ENCODE measurements around the gene ZFAND2A. TPM values are rescaled to one million over a fixed set of nuclear protein-coding genes. Genes with fewer than 3 reads are reported as not detected.

The ZFAND2A gene
- total RNA-seq, 1 experiment from 2014 or later, result 51.2 TPM

DNA sequence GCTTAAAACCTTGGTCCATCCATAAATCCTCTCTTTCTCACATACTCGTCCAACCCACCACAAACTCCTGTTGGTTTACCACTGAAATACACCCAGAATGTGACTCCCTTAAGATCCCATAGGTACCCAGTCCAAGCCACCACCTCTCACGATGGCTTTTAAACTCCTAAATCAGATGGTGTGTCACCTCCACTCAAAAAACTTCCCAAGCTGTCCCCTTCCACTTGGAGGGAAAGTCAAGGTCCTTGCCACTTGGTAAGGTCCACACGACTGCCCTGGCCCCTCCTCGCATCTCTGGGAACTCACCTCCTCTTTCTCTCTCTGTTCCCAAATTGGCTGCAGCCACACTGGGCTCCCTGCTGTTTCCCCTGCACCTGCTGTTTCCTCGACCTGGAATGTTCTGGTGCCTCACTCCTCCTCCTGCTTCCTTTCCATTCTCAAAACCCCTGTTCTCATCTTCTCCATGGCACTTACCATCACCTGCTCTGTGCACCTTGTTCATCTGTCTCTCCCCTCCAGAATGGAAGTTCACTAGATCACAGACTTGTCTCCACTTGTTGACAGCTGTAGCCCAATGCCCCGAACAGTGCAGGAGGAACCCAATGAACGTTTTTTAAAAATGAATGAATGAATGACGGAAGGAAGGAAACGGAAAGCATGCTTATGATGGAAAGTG, 23.0 kb downstream of the ZFAND2A start:
- Mint-ChIP-seq H3K27ac (ENCODE audit: unreplicated experiment) (peak overlapping the region; percentile 4), H3K36me3 (ENCODE audit: insufficient read depth, unreplicated experiment) (peaks cover 37% of the 10 kb centered on the region), H3K4me3 (ENCODE audit: low read depth, unreplicated experiment) (peak overlapping the region; percentile 70), H3K27me3 (ENCODE audit: unreplicated experiment) (no peaks in the 10 kb centered on the region), H3K4me1 (ENCODE audit: low read depth, unreplicated experiment) (peaks cover 13% of the 10 kb centered on the region), H3K9me3 (ENCODE audit: low read depth, unreplicated experiment) (peaks cover under 1% of the 10 kb centered on the region)
- intact Hi-C loops (cut with micrococcal nuclease; ENCODE audit: unreplicated experiment), result no loop called here
- CTCF ChIA-PET, result interaction anchor here (0.6 to 3.9 kb wide), 3 partner anchors 39 to 48 kb away, joined by 4 to 27 read pairs (median 4); no protein-coding TSS in a partner anchor
- TF ChIP-seq, protein P1, sequence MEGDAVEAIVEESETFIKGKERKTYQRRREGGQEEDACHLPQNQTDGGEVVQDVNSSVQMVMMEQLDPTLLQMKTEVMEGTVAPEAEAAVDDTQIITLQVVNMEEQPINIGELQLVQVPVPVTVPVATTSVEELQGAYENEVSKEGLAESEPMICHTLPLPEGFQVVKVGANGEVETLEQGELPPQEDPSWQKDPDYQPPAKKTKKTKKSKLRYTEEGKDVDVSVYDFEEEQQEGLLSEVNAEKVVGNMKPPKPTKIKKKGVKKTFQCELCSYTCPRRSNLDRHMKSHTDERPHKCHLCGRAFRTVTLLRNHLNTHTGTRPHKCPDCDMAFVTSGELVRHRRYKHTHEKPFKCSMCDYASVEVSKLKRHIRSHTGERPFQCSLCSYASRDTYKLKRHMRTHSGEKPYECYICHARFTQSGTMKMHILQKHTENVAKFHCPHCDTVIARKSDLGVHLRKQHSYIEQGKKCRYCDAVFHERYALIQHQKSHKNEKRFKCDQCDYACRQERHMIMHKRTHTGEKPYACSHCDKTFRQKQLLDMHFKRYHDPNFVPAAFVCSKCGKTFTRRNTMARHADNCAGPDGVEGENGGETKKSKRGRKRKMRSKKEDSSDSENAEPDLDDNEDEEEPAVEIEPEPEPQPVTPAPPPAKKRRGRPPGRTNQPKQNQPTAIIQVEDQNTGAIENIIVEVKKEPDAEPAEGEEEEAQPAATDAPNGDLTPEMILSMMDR (IDR thresholded peaks at IDR 0.05; ENCODE audit: unreplicated experiment), result no peak
- no peak for DNase-seq
- BruUV-seq (replicated peaks), result TSS peak; percentile 63

DNA sequence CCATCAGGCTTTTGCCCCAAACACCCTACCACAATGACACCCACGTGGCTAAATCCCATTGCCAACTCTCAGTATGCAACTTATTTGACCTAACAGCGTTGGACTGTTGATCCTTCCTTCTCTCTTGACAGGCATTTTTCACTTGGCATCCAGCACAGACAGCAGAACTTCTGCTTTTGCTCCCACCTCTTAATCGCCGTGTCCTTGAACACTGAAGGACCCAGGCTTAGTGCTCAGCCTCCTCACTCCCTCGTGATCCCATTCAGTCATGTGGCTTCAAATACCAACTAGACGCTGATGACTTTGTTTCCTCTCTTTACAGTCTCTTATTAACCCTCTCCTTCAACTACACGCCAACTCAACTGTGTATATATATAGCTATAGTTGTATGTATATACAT, 25.0 kb downstream of the ZFAND2A start:
- CTCF ChIA-PET, result no interaction called here
- intact Hi-C loops (cut with micrococcal nuclease; ENCODE audit: unreplicated experiment), result no loop called here
- Mint-ChIP-seq H3K27ac (ENCODE audit: unreplicated experiment) (no peak overlapping the region), H3K27me3 (ENCODE audit: unreplicated experiment) (no peaks in the 10 kb centered on the region), H3K36me3 (ENCODE audit: insufficient read depth, unreplicated experiment) (peaks cover 37% of the 10 kb centered on the region), H3K4me1 (ENCODE audit: low read depth, unreplicated experiment) (peaks cover 13% of the 10 kb centered on the region), H3K9me3 (ENCODE audit: low read depth, unreplicated experiment) (peaks cover 4% of the 10 kb centered on the region), H3K4me3 (ENCODE audit: low read depth, unreplicated experiment) (no peak overlapping the region)
- BruUV-seq (replicated peaks), result no TSS peak
- TF ChIP-seq, protein P1 (IDR thresholded peaks at IDR 0.05; ENCODE audit: unreplicated experiment), result no peak
- no peak for DNase-seq

DNA sequence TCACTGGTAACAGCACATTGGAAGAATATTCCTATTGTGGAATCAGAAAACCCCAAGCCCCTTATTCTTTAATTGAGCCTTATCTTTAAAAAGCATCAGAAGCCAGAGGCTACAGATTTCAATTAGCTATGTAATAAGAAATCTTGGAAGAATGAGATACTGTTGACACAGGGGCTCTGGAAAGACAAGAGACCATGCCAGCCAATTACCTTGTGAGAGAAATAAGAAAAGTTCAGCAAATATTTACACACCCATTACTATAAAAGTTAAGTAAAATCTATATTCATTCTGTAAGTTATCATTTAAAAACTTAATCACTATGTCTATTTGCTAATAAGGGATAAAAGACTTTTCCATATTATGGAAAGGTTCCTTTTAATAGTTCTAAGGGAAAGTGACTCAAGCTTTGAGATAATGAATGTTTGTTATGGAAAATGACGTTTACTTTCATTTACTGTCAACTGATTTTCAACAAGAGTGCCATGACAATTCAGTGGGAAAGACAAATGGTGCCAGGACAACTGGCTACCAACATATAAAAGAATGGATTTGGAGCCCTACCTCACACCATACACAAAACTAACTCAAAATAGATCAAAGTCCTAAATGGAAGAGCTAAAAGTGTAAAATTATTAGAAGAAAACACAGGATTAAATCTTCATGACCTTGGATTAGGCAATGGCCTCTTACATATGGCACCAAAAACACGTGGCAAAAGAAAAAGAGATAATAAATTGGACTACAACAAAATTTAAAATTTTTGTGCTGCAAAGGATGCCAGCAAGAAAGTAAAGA, 28.3 kb downstream of the ZFAND2A start:
- Mint-ChIP-seq H3K4me1 (ENCODE audit: low read depth, unreplicated experiment) (peaks cover 4% of the 10 kb centered on the region), H3K4me3 (ENCODE audit: low read depth, unreplicated experiment) (no peak overlapping the region), H3K27me3 (ENCODE audit: unreplicated experiment) (no peaks in the 10 kb centered on the region), H3K9me3 (ENCODE audit: low read depth, unreplicated experiment) (peaks cover 4% of the 10 kb centered on the region), H3K36me3 (ENCODE audit: insufficient read depth, unreplicated experiment) (peaks cover 20% of the 10 kb centered on the region), H3K27ac (ENCODE audit: unreplicated experiment) (no peak overlapping the region)
- CTCF ChIA-PET, result no interaction called here
- intact Hi-C loops (cut with micrococcal nuclease; ENCODE audit: unreplicated experiment), result no loop called here
- DNase-seq, result no peak
- TF ChIP-seq, protein P1 (IDR thresholded peaks at IDR 0.05; ENCODE audit: unreplicated experiment), result no peak
- BruUV-seq (replicated peaks), result no TSS peak

DNA sequence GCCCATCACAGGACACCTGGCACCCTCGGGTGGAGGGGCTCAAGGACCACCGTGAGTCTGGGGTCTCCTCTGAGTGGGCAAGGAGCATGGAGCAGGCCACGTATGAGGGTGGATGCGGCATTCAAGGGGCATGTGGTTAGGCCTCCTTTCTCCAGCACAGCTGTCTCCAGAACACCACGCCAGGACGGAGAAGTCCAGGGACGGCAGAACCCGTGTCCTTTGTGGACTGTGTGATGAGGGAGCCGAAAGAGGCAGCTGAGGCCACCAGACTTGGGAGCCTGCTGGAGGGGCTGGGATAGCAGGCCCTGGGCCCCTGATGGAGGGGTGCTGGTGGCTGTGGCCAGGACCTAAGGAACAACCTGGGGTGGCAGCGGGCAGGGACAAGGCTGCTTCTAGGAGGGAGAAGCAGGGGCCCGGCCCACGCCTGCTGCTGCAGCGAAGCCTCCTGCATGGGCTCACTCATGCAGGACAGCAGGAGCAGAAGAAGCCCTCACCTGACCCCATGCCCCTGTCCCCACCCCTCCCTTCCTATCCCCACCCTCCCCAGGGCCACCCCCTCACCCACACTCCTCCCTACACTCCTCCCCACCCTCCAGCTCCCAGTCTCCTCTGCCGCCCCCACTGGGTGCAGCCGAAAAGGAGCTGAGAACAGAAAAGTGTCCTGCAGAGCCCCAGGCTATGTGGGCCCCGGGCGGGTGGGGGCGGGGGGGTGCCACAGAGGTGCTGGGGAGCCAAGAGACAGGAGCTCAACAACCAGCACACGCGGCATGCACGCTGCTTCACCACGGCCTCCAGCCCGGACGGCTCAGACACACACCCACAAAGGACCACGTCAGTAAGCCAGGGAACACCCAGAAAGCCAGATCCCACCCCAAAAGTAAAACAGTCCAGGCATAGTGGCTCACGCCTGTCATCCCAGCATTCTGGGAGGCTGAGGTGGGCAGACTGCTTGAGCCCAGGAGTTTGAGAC, 29.7 kb downstream of the ZFAND2A start:
- CTCF ChIA-PET, result no interaction called here
- TF ChIP-seq, protein P1 (IDR thresholded peaks at IDR 0.05; ENCODE audit: unreplicated experiment), result no peak
- H3K27ac Mint-ChIP-seq (ENCODE audit: unreplicated experiment), result no peak overlapping the region

More for the DNA sequence above, 29.7 kb downstream of the ZFAND2A start:
- no peaks in the 10 kb centered on the region for H3K27me3 Mint-ChIP-seq (ENCODE audit: unreplicated experiment)
- H3K4me3 Mint-ChIP-seq (ENCODE audit: low read depth, unreplicated experiment), result no peak overlapping the region
- no peak for DNase-seq
- peaks cover 32% of the 10 kb centered on the region for H3K36me3 Mint-ChIP-seq (ENCODE audit: insufficient read depth, unreplicated experiment)
- H3K4me1 Mint-ChIP-seq (ENCODE audit: low read depth, unreplicated experiment), result no peaks in the 10 kb centered on the region
- intact Hi-C loops (cut with micrococcal nuclease; ENCODE audit: unreplicated experiment), result no loop called here
- H3K9me3 Mint-ChIP-seq (ENCODE audit: low read depth, unreplicated experiment), result peaks cover 4% of the 10 kb centered on the region
- BruUV-seq (replicated peaks), result no TSS peak
